Measurements from ENCODE around the gene MORN2. TPM values are rescaled to one million over a fixed set of nuclear protein-coding genes. Genes with fewer than 3 reads are reported as not detected.

MORN2 gene
- total RNA-seq, 1 experiment from 2014 or later, result 8.0 TPM

DNA sequence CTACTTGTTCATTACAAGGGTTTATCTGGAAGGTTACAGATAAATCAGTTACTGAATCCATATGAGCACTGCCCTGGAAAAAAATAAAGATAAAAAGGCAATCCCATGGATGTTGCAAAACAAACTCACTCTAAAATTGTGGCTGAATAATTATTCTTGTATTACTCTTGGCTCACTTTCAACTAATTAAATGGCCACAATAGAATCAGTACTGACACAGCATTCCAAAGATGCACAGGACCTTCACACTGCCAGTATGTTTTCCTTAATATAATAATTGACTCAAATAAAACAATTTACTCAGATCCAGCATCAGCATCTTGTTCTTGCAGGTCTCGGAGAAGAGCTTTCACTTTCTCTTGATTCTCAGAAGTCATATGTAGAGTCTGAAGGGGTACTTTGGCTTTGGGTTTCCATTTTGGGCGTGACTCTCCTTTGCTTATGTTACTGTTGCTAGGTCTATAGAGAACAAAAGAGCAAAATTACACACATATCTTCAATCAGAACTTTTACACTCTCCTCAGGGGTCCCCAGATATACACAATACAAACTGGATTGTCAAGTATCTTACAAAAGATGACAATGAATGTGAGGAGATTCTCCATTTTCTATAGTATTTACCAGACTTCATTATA is 12.6 kb upstream of the MORN2 start:
- H3K27me3 Mint-ChIP-seq (ENCODE audit: low read depth), result no peaks in the 10 kb centered on the region

More for the DNA sequence above, 12.6 kb upstream of the MORN2 start:
- no peak overlapping the region for H2BK12ac ChIP-seq (ENCODE audit: insufficient read length, low read depth, low read length)
- Mint-ChIP-seq H3K36me3 (ENCODE audit: insufficient read depth in 1 of 3, low read depth in 3 of 3) (peaks cover 19 to 50% (median 50%) of the 10 kb centered on the region in 3 experiments; a peak in 6 of 7 replicates), H3K27ac (no peak overlapping the region), H3K4me1 (no peaks in the 10 kb centered on the region), H3K9me3 (no peaks in the 10 kb centered on the region), H3K4me3 (no peak overlapping the region)
- H3K4me1 ChIP-seq (ENCODE audit: insufficient read depth, low read length), result no peaks in the 10 kb centered on the region
- no peak overlapping the region for H3K56ac ChIP-seq (ENCODE audit: insufficient read length, low read depth, low read length)
- H3K27me3 ChIP-seq (ENCODE audit: insufficient read depth, low read length), result no peaks in the 10 kb centered on the region
- no peak overlapping the region for H3K18ac ChIP-seq (ENCODE audit: insufficient read length, low read depth, low read length)
- no CpG with 5 or more reads among the region's 2 CpGs for WGBS (ENCODE audit: extremely low coverage, insufficient read length, low lambda C conversion rate)
- no peak overlapping the region for H2AFZ ChIP-seq (ENCODE audit: low read length)
- H3K14ac ChIP-seq (ENCODE audit: insufficient read depth, low read length), result no peak overlapping the region
- H4K20me1 ChIP-seq (ENCODE audit: control insufficient read depth, insufficient read depth, insufficient read length), result no peaks in the 10 kb centered on the region
- H2BK120ac ChIP-seq (ENCODE audit: low read depth, low read length, poor library complexity, severe bottlenecking), result no peak overlapping the region
- H3K9ac ChIP-seq (ENCODE audit: extremely low read depth, insufficient read length, low read length), result no peak overlapping the region
- no peaks in the 10 kb centered on the region for H3K23me2 ChIP-seq (ENCODE audit: insufficient read length, low read depth, low read length, poor library complexity, severe bottlenecking)
- H2BK5ac ChIP-seq (ENCODE audit: insufficient read length, low read length), result no peak overlapping the region
- no peak overlapping the region for H3T11ph ChIP-seq (ENCODE audit: low read length)
- no peak overlapping the region for H2BK20ac ChIP-seq (ENCODE audit: low read depth, low read length, poor library complexity, severe bottlenecking)
- no peaks in the 10 kb centered on the region for H3K79me2 ChIP-seq (ENCODE audit: insufficient read depth, low read length)
- no peak overlapping the region for H3K4ac ChIP-seq (ENCODE audit: low read depth, low read length)
- H2AK5ac ChIP-seq (ENCODE audit: insufficient read length, low read length), result no peak overlapping the region
- H3K79me1 ChIP-seq (ENCODE audit: insufficient read depth, low read depth, low read length, poor library complexity, severe bottlenecking), result no peaks in the 10 kb centered on the region
- DNase-seq, result no peak
- H3K4me2 ChIP-seq (ENCODE audit: insufficient read depth, insufficient read length, low read length), result no peak overlapping the region
- no peak overlapping the region for H4K8ac ChIP-seq (replicated peaks; ENCODE audit: insufficient read length, low read depth, low read length)
- no peaks in the 10 kb centered on the region for H3K9me3 ChIP-seq (ENCODE audit: control insufficient read depth, low read depth, low read length)
- H4K5ac ChIP-seq (ENCODE audit: insufficient read length, low read depth, low read length), result no peak overlapping the region
- no peak overlapping the region for H2BK15ac ChIP-seq (ENCODE audit: low read depth, low read length)
- H3K23ac ChIP-seq (ENCODE audit: insufficient read length, low read depth, low read length), result no peak overlapping the region
- H3K27ac ChIP-seq (ENCODE audit: insufficient read length, low read depth, low read length), result no peak overlapping the region
- TF ChIP-seq, protein P1, sequence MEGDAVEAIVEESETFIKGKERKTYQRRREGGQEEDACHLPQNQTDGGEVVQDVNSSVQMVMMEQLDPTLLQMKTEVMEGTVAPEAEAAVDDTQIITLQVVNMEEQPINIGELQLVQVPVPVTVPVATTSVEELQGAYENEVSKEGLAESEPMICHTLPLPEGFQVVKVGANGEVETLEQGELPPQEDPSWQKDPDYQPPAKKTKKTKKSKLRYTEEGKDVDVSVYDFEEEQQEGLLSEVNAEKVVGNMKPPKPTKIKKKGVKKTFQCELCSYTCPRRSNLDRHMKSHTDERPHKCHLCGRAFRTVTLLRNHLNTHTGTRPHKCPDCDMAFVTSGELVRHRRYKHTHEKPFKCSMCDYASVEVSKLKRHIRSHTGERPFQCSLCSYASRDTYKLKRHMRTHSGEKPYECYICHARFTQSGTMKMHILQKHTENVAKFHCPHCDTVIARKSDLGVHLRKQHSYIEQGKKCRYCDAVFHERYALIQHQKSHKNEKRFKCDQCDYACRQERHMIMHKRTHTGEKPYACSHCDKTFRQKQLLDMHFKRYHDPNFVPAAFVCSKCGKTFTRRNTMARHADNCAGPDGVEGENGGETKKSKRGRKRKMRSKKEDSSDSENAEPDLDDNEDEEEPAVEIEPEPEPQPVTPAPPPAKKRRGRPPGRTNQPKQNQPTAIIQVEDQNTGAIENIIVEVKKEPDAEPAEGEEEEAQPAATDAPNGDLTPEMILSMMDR (conservative IDR thresholded peaks at IDR 0.05), result no peak
- no peak overlapping the region for H4K91ac ChIP-seq (ENCODE audit: insufficient read length, low read depth, low read length)
